HepG2 (cell line): ENCODE measurements around the gene RNPEPL1.

Experiments used
- BRCA1 ChIP-seq: sonication (generic); formaldehyde crosslinking; IDR thresholded peaks from 2 replicates; pipeline ENCODE4 v1.4.0; 2020; ENCODE audit warnings: missing genetic modification reagents
- BRF2 ChIP-seq: sonication (generic); formaldehyde crosslinking; IDR thresholded peaks from 2 replicates; pipeline ENCODE4 v1.8.1; 2022; ENCODE audit warnings: mild to moderate bottlenecking, missing genetic modification reagents
- POLR2AphosphoS5 ChIP-seq: IDR thresholded peaks from 2 replicates; pipeline ENCODE4 v1.6.1; 2012; ENCODE audit warnings: low read depth, low read length
- TCF7L2 ChIP-seq: IDR thresholded peaks from 2 replicates; pipeline ENCODE4 v1.6.1; 2011; ENCODE audit warnings: mild to moderate bottlenecking, low read depth, low read length, moderate library complexity
- ZBTB49 ChIP-seq: sonication (generic); formaldehyde crosslinking; IDR thresholded peaks from 2 replicates; pipeline ENCODE4 v1.4.0; 2020; ENCODE audit warnings: missing genetic modification reagents, borderline replicate concordance
- ZNF451 ChIP-seq: sonication (generic); formaldehyde crosslinking; IDR thresholded peaks from 2 replicates; pipeline ENCODE4 v1.5.0; 2020; ENCODE audit warnings: mild to moderate bottlenecking, missing genetic modification reagents
- ZNF629 ChIP-seq: sonication (generic); formaldehyde crosslinking; conservative IDR thresholded peaks from 2 replicates; pipeline ENCODE4 v1.5.0; 2020; ENCODE audit warnings: missing genetic modification reagents

- TF ChIP-seq POLR2AphosphoS5, result no peak
- no peak for TF ChIP-seq BRCA1
- no peak for TF ChIP-seq BRF2 (CRISPR knock-in tag)
- TF ChIP-seq TCF7L2, result no peak
- TF ChIP-seq ZBTB49, result no peak
- TF ChIP-seq ZNF629 (CRISPR knock-in tag), result no peak
- TF ChIP-seq ZNF451 (CRISPR knock-in tag), result no peak
Observed at GRCh38 chr2:240551811-240552210, 16.5 kb upstream of the RNPEPL1 start.
